Neuronal stem cell (in vitro differentiated cells): ENCODE measurements around the gene FBXW10B.
A peak's percentile ranks its signal among the peaks of the same experiment; 100 is the strongest.
"Not testable (repeated sequence)": the region's sequence is repeated elsewhere in the genome, so short reads cannot be mapped to it uniquely, and the experiment has no call there.

Experiments
- DNase-seq: peaks from one replicate; pipeline ENCODE4 v3.0.0-alpha.2; 2013; ENCODE audit warnings: low spot score
- H2AFZ ChIP-seq: one replicate; pipeline ENCODE4 v1.6.1; 2013; ENCODE audit warnings: mild to moderate bottlenecking, low read length, inconsistent platforms
- H2AK5ac ChIP-seq: 2 replicates; pipeline ENCODE4 v1.6.1; 2013; ENCODE audit warnings: low read depth, mild to moderate bottlenecking, inconsistent platforms, low read length, moderate library complexity, mixed read lengths
- H2BK120ac ChIP-seq: 2 replicates; pipeline ENCODE4 v1.6.1; 2013; ENCODE audit warnings: low read depth, mild to moderate bottlenecking, inconsistent platforms, low read length, moderate library complexity, mixed read lengths
- H2BK12ac ChIP-seq: one replicate; pipeline ENCODE4 v1.6.1; 2013; ENCODE audit warnings: low read length, inconsistent platforms
- H2BK15ac ChIP-seq: 2 replicates; pipeline ENCODE4 v1.6.1; 2013; ENCODE audit warnings: mild to moderate bottlenecking, low read length, inconsistent platforms, mixed read lengths
- H2BK5ac ChIP-seq: one replicate; pipeline ENCODE4 v1.6.1; 2013; ENCODE audit warnings: inconsistent platforms, mild to moderate bottlenecking, low read length, moderate library complexity
- H3K14ac ChIP-seq: one replicate; pipeline ENCODE4 v1.6.1; 2013; ENCODE audit warnings: low read length, inconsistent platforms
- H3K18ac ChIP-seq: 2 replicates; pipeline ENCODE4 v1.6.1; 2013; ENCODE audit warnings: low read length, inconsistent platforms
- H3K23ac ChIP-seq: 2 replicates; pipeline ENCODE4 v1.6.1; 2013; ENCODE audit warnings: low read depth, mild to moderate bottlenecking, mixed read lengths, low read length, inconsistent platforms; ENCODE audit not compliant: poor library complexity
- H3K27ac ChIP-seq: replicated peaks from 3 replicates; pipeline ENCODE4 v1.5.1; 2013; ENCODE audit warnings: low read length, inconsistent platforms
- H3K27me3 ChIP-seq, 3 experiments: 2 replicates each; pipeline ENCODE4 v1.6.1; 2013; ENCODE audit warnings: low read length in 3 of 3, mild to moderate bottlenecking in 2 of 3, inconsistent platforms in 1 of 3, low read depth in 1 of 3, mixed read lengths in 1 of 3, moderate library complexity in 1 of 3; ENCODE audit not compliant: control insufficient read depth in 3 of 3, insufficient read depth in 3 of 3
- H3K36me3 ChIP-seq, 2 donors: replicated peaks in 1 of 2; 2 replicates each; pipeline ENCODE4 v1.6.1; 2013; ENCODE audit warnings: low read length in 2 of 2; ENCODE audit not compliant: control insufficient read depth in 2 of 2, insufficient read depth in 2 of 2
- H3K4ac ChIP-seq: 2 replicates; pipeline ENCODE4 v1.6.1; 2013; ENCODE audit warnings: inconsistent platforms, mild to moderate bottlenecking, low read length, moderate library complexity
- H3K4me1 ChIP-seq, 2 donors: 1 replicate in 1 of 2; 2 replicates in 1 of 2; pipeline ENCODE4 v1.6.1; 2013; ENCODE audit warnings: low read length in 2 of 2, low read depth in 1 of 2; ENCODE audit not compliant: control insufficient read depth in 2 of 2, insufficient read depth in 1 of 2
- H3K4me2 ChIP-seq: one replicate; pipeline ENCODE4 v1.6.1; 2013; ENCODE audit warnings: mild to moderate bottlenecking, low read length, inconsistent platforms; ENCODE audit not compliant: insufficient read depth, poor library complexity, severe bottlenecking
- H3K4me3 ChIP-seq, 2 donors: 2 replicates each; pipeline ENCODE4 v1.5.1; 2013; ENCODE audit warnings: low read length in 2 of 2, mild to moderate bottlenecking in 2 of 2, inconsistent platforms in 1 of 2, moderate library complexity in 1 of 2
- H3K79me1 ChIP-seq: one replicate; pipeline ENCODE4 v1.6.1; 2013; ENCODE audit warnings: low read depth, mild to moderate bottlenecking, inconsistent platforms, low read length, moderate library complexity
- H3K9ac ChIP-seq: one replicate; pipeline ENCODE4 v1.6.1; 2013; ENCODE audit warnings: mild to moderate bottlenecking, low read depth, low read length, inconsistent platforms; ENCODE audit not compliant: poor library complexity
- H3K9me3 ChIP-seq, 2 donors: replicated peaks in 1 of 2; 2 replicates each; pipeline versions ENCODE3 to v1.6.1; 2013; ENCODE audit warnings: low read length in 2 of 2, mild to moderate bottlenecking in 2 of 2, inconsistent platforms in 1 of 2, low read depth in 1 of 2, mixed read lengths in 1 of 2, moderate library complexity in 1 of 2; ENCODE audit not compliant: control insufficient read depth in 2 of 2, insufficient read depth in 1 of 2
- H4K8ac ChIP-seq: one replicate; pipeline ENCODE4 v1.6.1; 2013; ENCODE audit warnings: low read depth, mild to moderate bottlenecking, inconsistent platforms, low read length, moderate library complexity
- H4K91ac ChIP-seq: one replicate; pipeline ENCODE4 v1.6.1; 2013; ENCODE audit warnings: low read length, low read depth, mild to moderate bottlenecking, inconsistent platforms; ENCODE audit not compliant: poor library complexity
- WGBS, 2 donors: extraction: QIAGEN DNeasy Blood & Tissue Kit; methylation state at CpG; one replicate each; pipeline ENCODE4 v1.1.7; 2013; ENCODE audit warnings: missing lambda C conversion rate in 2 of 2, mixed read lengths in 1 of 2; ENCODE audit not compliant: insufficient read length in 2 of 2, insufficient replicate concordance in 1 of 2; ENCODE audit errors: extremely low coverage in 2 of 2; 5-methylcytosine and 5-hydroxymethylcytosine counted together

FBXW10B gene

GRCh38 chr17:15658296-15658695, 38.8 kb upstream of the FBXW10B start:
- Histone ChIP-seq H3K9me3 (no peaks in the 10 kb centered on the region), H3K27ac (no peak overlapping the region), H2AFZ (no peak overlapping the region), H4K91ac (no peak overlapping the region), H2BK120ac (no peak overlapping the region), H3K14ac (no peak overlapping the region), H2BK12ac (no peak overlapping the region), H3K4ac (no peak overlapping the region), H3K9ac (no peak overlapping the region), H2BK5ac (no peak overlapping the region), H3K4me2 (no peak overlapping the region), H3K18ac (no peak overlapping the region), H4K8ac (no peak overlapping the region), H3K27me3 (no peaks in the 10 kb centered on the region), H3K4me3 (no peak overlapping the region), H3K23ac (no peak overlapping the region), H2AK5ac (no peak overlapping the region), H3K4me1 (peaks cover 10 to 12% of the 10 kb centered on the region in 2 donors), H3K79me1 (no peaks in the 10 kb centered on the region), H2BK15ac (no peak overlapping the region), H3K36me3 (peaks cover 4 to 33% of the 10 kb centered on the region in 2 donors)
- DNase-seq: no peak
- WGBS, 2 donors: no CpG with 5 or more reads among the region's 3 CpGs

- no peak overlapping the region for H4K91ac ChIP-seq
- no peak for DNase-seq
- no peak overlapping the region for H3K18ac ChIP-seq
- no peak overlapping the region for H2BK5ac ChIP-seq
- no peak overlapping the region for H4K8ac ChIP-seq
- no peak overlapping the region for H3K4ac ChIP-seq
- H3K4me1 ChIP-seq: peaks cover 10 to 12% of the 10 kb centered on the region in 2 donors
- peaks cover 3 to 29% of the 10 kb centered on the region in 2 donors for H3K36me3 ChIP-seq
- H3K79me1 ChIP-seq: no peaks in the 10 kb centered on the region
- no peak overlapping the region for H3K4me3 ChIP-seq
- H2BK15ac ChIP-seq: no peak overlapping the region
- H3K4me2 ChIP-seq: no peak overlapping the region
- no peak overlapping the region for H3K27ac ChIP-seq
- H3K23ac ChIP-seq: no peak overlapping the region
- H2AFZ ChIP-seq: no peak overlapping the region
- no peak overlapping the region for H2AK5ac ChIP-seq
- no peak overlapping the region for H2BK120ac ChIP-seq
- no peak overlapping the region for H2BK12ac ChIP-seq
- H3K27me3 ChIP-seq: no peaks in the 10 kb centered on the region
- no peak overlapping the region for H3K14ac ChIP-seq
- H3K9me3 ChIP-seq: no peaks in the 10 kb centered on the region
- H3K9ac ChIP-seq: no peak overlapping the region
Measured at GRCh38 chr17:15657868-15658267, 38.4 kb upstream of the FBXW10B start.

GRCh38 chr17:15654886-15655561, 35.5 kb upstream of the FBXW10B start:
- H3K27ac ChIP-seq: no peak overlapping the region

GRCh38 chr17:15654401-15654800, 34.9 kb upstream of the FBXW10B start:
- H3K4me3 ChIP-seq, H3K14ac ChIP-seq, H3K18ac ChIP-seq, H3K9me3 ChIP-seq, H2BK15ac ChIP-seq, DNase-seq, H2BK12ac ChIP-seq, H2BK5ac ChIP-seq, H2AFZ ChIP-seq, H3K9ac ChIP-seq, H4K91ac ChIP-seq, H3K79me1 ChIP-seq, H2AK5ac ChIP-seq, H3K27ac ChIP-seq, H3K23ac ChIP-seq, H3K4ac ChIP-seq, H4K8ac ChIP-seq, H2BK120ac ChIP-seq, H3K4me2 ChIP-seq, H3K27me3 ChIP-seq: not testable (repeated sequence)
- Histone ChIP-seq H3K36me3 (peaks cover 0 to 15% of the 10 kb centered on the region in 2 donors), H3K4me1 (peaks cover 18 to 20% of the 10 kb centered on the region in 2 donors)
- no CpG with 5 or more reads among the region's 3 CpGs for WGBS, 2 donors

More at GRCh38 chr17:15654886-15655561, 35.5 kb upstream of the FBXW10B start:
- H3K36me3 ChIP-seq: peaks cover 0 to 15% of the 10 kb centered on the region in 2 donors
- H3K79me1 ChIP-seq: peaks cover 2% of the 10 kb centered on the region
- H3K4me3 ChIP-seq: no peak overlapping the region
- H3K9me3 ChIP-seq: no peaks in the 10 kb centered on the region
- H3K9ac ChIP-seq: no peak overlapping the region
- H3K4ac ChIP-seq: no peak overlapping the region
- H2AK5ac ChIP-seq: no peak overlapping the region
- peaks cover 18 to 22% of the 10 kb centered on the region in 2 donors for H3K4me1 ChIP-seq
- no peak overlapping the region for H2AFZ ChIP-seq
- DNase-seq: no peak
- no peak overlapping the region for H2BK120ac ChIP-seq
- no peak overlapping the region for H2BK5ac ChIP-seq
- no peak overlapping the region for H2BK12ac ChIP-seq
- no peak overlapping the region for H3K4me2 ChIP-seq
- no peak overlapping the region for H4K91ac ChIP-seq
- H3K18ac ChIP-seq: peak overlapping the region; percentile 20
- H3K27me3 ChIP-seq: no peaks in the 10 kb centered on the region
- H3K14ac ChIP-seq: no peak overlapping the region
- WGBS, 2 donors: no CpG with 5 or more reads among the region's 3 CpGs
- H4K8ac ChIP-seq: no peak overlapping the region
- H3K23ac ChIP-seq: no peak overlapping the region
- H2BK15ac ChIP-seq: no peak overlapping the region
